Activated CD4-positive, alpha-beta T cell treated with anti-CD3 and anti-CD28 coated beads, Interleukin-2, amount 10 ng/mL, durations not matched to agents 24 days and 14 days (primary cell): ENCODE measurements around the gene TFF2. TPM values are rescaled to one million over a fixed set of nuclear protein-coding genes. Genes with fewer than 3 reads are reported as not detected.

ENCODE experiments used
- DNase-seq: peaks from one replicate; pipeline ENCODE4 v3.0.0; 2022
- H3K27ac Mint-ChIP-seq: one replicate; pipeline ENCODE4 v1.8.0; 2022; ENCODE audit warnings: mild to moderate bottlenecking, mixed read lengths
- H3K27me3 Mint-ChIP-seq: one replicate; pipeline ENCODE4 v1.8.0; 2022; ENCODE audit warnings: mixed read lengths
- H3K36me3 Mint-ChIP-seq: one replicate; pipeline ENCODE4 v1.8.0; 2022; ENCODE audit warnings: low read depth, mild to moderate bottlenecking, mixed read lengths
- H3K4me1 Mint-ChIP-seq: one replicate; pipeline ENCODE4 v1.8.0; 2021; ENCODE audit warnings: mixed read lengths
- H3K4me3 Mint-ChIP-seq: one replicate; pipeline ENCODE4 v1.8.0; 2022; ENCODE audit warnings: mild to moderate bottlenecking, moderate library complexity, mixed read lengths
- H3K9me3 Mint-ChIP-seq: one replicate; pipeline ENCODE4 v1.8.0; 2021; ENCODE audit warnings: mixed read lengths
- intact Hi-C: fragments of 100-400 bp; cut with micrococcal nuclease; formaldehyde crosslinking; loops from one replicate; pipeline ENCODE4 v1.15.1; 2023
- total RNA-seq: library from RNA; stranded (reverse); gene quantifications from 2 replicates; pipeline ENCODE4 v1.2.3, GENCODE V29; 2022

Gene TFF2
- total RNA-seq, 1 donor from 2014 or later = not detected

DNA sequence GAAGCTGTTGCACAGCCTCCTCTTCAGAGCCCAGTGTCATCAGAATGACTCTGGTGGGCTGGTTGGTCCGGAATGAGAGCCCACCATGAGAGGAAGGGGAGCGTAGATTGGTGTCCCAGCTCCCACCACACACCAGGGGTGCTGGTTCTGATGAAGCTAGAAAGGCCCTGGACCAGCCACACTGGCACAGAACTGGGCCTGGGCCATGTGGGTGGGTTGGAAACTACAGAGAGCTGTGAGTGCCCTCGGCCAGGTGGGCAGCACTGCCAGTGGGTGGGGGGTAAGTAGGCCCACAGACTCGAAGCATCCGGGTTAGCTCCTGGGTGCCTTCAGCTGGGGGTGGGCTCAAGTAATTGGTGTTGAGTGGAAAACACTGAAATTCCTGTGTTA lies 27.2 kb upstream of the TFF2 start:
- peaks cover 35% of the 10 kb centered on the region for H3K36me3 Mint-ChIP-seq
- peaks cover 10% of the 10 kb centered on the region for H3K9me3 Mint-ChIP-seq
- H3K27ac Mint-ChIP-seq = no peak overlapping the region
- no peaks in the 10 kb centered on the region for H3K27me3 Mint-ChIP-seq
- no peak for DNase-seq
- intact Hi-C loops = no loop called here
- no peak overlapping the region for H3K4me3 Mint-ChIP-seq
- peaks cover 17% of the 10 kb centered on the region for H3K4me1 Mint-ChIP-seq

DNA sequence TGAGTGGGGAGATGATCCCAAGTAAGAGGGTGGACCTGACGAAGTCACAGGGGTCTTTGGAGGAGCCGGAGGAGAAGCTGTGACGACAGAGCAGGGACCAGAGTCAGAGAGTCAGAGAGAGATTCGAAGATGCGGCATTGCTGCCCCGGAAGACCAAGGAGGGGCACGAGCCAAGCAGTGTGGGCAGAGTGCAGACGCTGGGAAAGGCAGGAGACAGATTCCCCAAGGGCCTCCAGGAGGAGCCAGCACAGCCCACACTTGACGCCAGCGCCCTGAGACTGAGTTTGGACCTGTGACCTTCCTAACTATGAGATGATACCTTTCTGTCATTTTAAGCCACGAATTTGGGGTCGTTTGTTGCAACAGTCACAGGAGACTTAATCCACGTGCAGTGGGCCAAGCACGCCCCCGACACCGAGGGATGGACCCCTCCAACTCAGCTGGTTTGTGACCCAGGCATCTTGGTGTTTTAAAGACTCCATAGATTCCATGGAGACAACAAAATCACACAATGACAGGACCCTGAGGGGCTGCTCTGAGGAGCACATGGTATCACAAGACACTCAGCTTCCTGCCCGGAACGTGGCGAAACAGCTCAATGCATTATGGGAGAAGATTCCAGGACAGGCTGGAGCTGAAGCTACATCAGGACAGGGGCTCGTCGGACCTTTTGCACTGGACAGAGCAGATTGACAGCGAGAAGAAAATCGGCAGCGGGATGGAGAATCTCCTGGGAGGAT lies 26.6 kb upstream of the TFF2 start:
- peaks cover 10% of the 10 kb centered on the region for H3K9me3 Mint-ChIP-seq

GRCh38 chr21:42376338-42376982 lies 25.7 kb upstream of the TFF2 start:
- H3K4me3 Mint-ChIP-seq = no peak overlapping the region
- no peak for DNase-seq
- no peaks in the 10 kb centered on the region for H3K27me3 Mint-ChIP-seq
- intact Hi-C loops = no loop called here
- H3K36me3 Mint-ChIP-seq = peaks cover 24% of the 10 kb centered on the region
- H3K27ac Mint-ChIP-seq = no peak overlapping the region
- peaks cover under 1% of the 10 kb centered on the region for H3K9me3 Mint-ChIP-seq
- peaks cover 22% of the 10 kb centered on the region for H3K4me1 Mint-ChIP-seq

More for the DNA sequence above, 26.6 kb upstream of the TFF2 start:
- Mint-ChIP-seq H3K27me3 (no peaks in the 10 kb centered on the region), H3K4me3 (no peak overlapping the region), H3K27ac (no peak overlapping the region), H3K36me3 (peaks cover 30% of the 10 kb centered on the region), H3K4me1 (peaks cover 19% of the 10 kb centered on the region)
- no peak for DNase-seq
- intact Hi-C loops = no loop called here

GRCh38 chr21:42375966-42376337 lies 25.2 kb upstream of the TFF2 start:
- Mint-ChIP-seq H3K9me3 (no peaks in the 10 kb centered on the region), H3K4me3 (no peak overlapping the region), H3K27ac (no peak overlapping the region), H3K27me3 (no peaks in the 10 kb centered on the region), H3K36me3 (peaks cover 24% of the 10 kb centered on the region), H3K4me1 (peaks cover 24% of the 10 kb centered on the region)
- no peak for DNase-seq
- intact Hi-C loops = no loop called here

GRCh38 chr21:42375506-42375905 lies 24.7 kb upstream of the TFF2 start:
- no peaks in the 10 kb centered on the region for H3K27me3 Mint-ChIP-seq
- H3K27ac Mint-ChIP-seq = peak overlapping the region; percentile 79
- H3K4me1 Mint-ChIP-seq = peaks cover 24% of the 10 kb centered on the region
- peak overlapping the region; percentile 48 for H3K4me3 Mint-ChIP-seq
- H3K9me3 Mint-ChIP-seq = no peaks in the 10 kb centered on the region
- DNase-seq = no peak
- intact Hi-C loops = no loop called here
- H3K36me3 Mint-ChIP-seq = peaks cover 20% of the 10 kb centered on the region

- H3K36me3 Mint-ChIP-seq = peaks cover 16% of the 10 kb centered on the region
- intact Hi-C loops = loop anchor here (5.0 kb wide), 1 partner anchor 32 kb away; no protein-coding TSS in a partner anchor
- H3K4me1 Mint-ChIP-seq = peaks cover 24% of the 10 kb centered on the region
- no peak for DNase-seq
- H3K27ac Mint-ChIP-seq = peak overlapping the region; percentile 81
- no peaks in the 10 kb centered on the region for H3K9me3 Mint-ChIP-seq
- H3K4me3 Mint-ChIP-seq = peak overlapping the region; percentile 48
- H3K27me3 Mint-ChIP-seq = no peaks in the 10 kb centered on the region
Observed at GRCh38 chr21:42374864-42375499, 24.2 kb upstream of the TFF2 start.

DNA sequence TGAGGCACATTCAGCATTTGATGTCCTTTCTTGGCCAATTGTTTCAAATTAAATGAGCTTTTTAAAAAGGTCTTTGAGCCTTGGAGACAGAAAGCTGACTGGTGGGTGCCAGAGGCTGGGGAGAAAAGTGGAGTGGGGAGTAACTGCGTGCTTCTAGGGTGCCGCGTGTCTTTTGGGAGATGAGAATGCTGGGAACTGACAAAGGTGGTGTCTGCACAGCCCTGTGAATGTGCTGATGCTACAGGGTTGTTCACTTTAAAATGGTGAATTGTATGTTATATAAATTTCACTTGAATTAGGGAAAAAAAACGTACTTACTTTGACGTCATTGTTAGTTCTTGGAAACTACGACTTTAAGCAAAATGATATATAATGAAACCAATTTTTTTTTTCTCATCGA lies 23.7 kb upstream of the TFF2 start:
- Mint-ChIP-seq H3K9me3 (no peaks in the 10 kb centered on the region), H3K36me3 (peaks cover 14% of the 10 kb centered on the region), H3K27ac (peak overlapping the region; percentile 88), H3K4me1 (peaks cover 23% of the 10 kb centered on the region), H3K27me3 (no peaks in the 10 kb centered on the region), H3K4me3 (peak overlapping the region; percentile 16)
- no peak for DNase-seq
- intact Hi-C loops = loop anchor here (5.0 kb wide), 1 partner anchor 33 kb away; no protein-coding TSS in a partner anchor

DNA sequence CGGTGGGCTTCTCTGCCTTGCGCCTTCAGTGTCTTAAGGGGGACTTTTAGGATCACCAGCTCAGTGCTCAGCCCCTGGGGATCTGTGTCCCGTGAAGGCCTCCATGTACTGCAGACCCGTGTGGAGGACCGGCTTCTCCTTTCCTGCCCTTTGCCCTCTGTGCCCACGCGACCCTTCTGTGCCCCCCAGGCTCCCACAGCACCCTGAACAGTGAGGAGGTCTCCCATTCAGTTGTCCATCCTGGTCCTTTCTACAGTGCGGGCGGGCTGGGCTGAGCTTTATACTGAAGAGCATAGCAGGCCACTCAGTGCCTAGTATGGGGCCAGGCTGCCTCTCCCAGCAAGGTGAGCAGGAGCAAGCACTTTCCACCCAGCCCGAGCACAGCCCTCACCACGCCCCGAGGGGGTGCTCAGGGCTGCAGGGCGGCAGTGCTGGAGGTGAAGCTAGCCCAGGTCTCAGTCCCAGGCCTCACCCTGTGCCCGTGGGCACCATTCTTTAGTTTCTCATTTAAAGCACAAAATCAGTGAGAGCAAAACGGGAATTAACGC lies 23.2 kb upstream of the TFF2 start:
- H3K4me3 Mint-ChIP-seq = no peak overlapping the region
- intact Hi-C loops = loop anchor here (5.0 kb wide), 1 partner anchor 33 kb away; no protein-coding TSS in a partner anchor
- H3K36me3 Mint-ChIP-seq = peaks cover 15% of the 10 kb centered on the region
- H3K27me3 Mint-ChIP-seq = no peaks in the 10 kb centered on the region
- H3K27ac Mint-ChIP-seq = peak overlapping the region; percentile 88
- H3K4me1 Mint-ChIP-seq = peaks cover 25% of the 10 kb centered on the region
- H3K9me3 Mint-ChIP-seq = no peaks in the 10 kb centered on the region
- DNase-seq = no peak

GRCh38 chr21:42373196-42373907 lies 22.6 kb upstream of the TFF2 start:
- H3K36me3 Mint-ChIP-seq = peaks cover 16% of the 10 kb centered on the region
- H3K4me1 Mint-ChIP-seq = peaks cover 25% of the 10 kb centered on the region
- intact Hi-C loops = loop anchor here (5.0 kb wide), 1 partner anchor 34 kb away; no protein-coding TSS in a partner anchor
- DNase-seq = peak; percentile 68
- H3K4me3 Mint-ChIP-seq = peak overlapping the region; percentile 53
- H3K27ac Mint-ChIP-seq = peak overlapping the region; percentile 88
- H3K9me3 Mint-ChIP-seq = no peaks in the 10 kb centered on the region
- no peaks in the 10 kb centered on the region for H3K27me3 Mint-ChIP-seq

DNA sequence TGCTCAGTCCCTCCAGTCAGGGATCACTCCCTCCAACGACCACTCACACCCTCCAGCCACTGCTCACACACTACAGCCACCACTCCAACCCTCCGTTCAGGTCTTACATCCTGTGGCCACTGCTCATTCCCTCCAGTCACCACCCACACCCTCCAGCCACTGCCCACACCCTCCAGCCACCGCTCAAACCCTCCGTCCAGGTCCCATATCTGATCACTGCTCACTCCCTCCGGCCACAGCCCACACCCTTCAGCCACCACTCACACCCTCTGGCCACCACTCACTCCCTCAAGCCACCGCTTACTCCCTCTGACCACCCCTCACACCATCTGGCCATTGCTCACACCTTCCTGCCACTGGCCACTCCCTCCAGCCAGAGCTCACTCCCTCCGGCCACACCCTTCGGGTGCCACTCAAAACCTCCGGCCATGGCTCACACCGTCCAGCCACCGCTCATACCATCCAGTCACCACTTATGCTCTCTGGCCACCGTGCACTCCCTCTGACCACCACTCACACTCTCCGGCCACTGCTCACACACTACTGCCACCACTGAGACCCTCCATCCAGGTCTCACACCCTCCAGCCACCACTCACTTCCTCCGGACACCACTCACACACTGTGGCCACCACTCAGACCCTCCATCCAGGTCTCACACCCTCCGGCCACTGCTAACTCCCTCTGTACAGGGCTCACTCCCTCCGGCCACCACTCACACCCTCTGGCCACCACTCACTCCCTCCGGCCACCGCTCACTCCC lies 20.3 kb upstream of the TFF2 start:
- no peaks in the 10 kb centered on the region for H3K27me3 Mint-ChIP-seq
- H3K9me3 Mint-ChIP-seq = no peaks in the 10 kb centered on the region
- H3K36me3 Mint-ChIP-seq = peaks cover 13% of the 10 kb centered on the region
- H3K4me3 Mint-ChIP-seq = peak overlapping the region; percentile 4
- H3K4me1 Mint-ChIP-seq = peaks cover 29% of the 10 kb centered on the region
- intact Hi-C loops = loop anchor here (5.0 kb wide), 1 partner anchor 36 kb away; no protein-coding TSS in a partner anchor
- DNase-seq = no peak
- no peak overlapping the region for H3K27ac Mint-ChIP-seq

GRCh38 chr21:42369821-42370220 lies 19.0 kb upstream of the TFF2 start:
- intact Hi-C loops = loop anchor here (5.0 kb wide), 1 partner anchor 37 kb away; no protein-coding TSS in a partner anchor
- Mint-ChIP-seq H3K27ac (no peak overlapping the region), H3K36me3 (peaks cover 11% of the 10 kb centered on the region), H3K4me1 (peaks cover 27% of the 10 kb centered on the region), H3K27me3 (no peaks in the 10 kb centered on the region), H3K4me3 (no peak overlapping the region), H3K9me3 (no peaks in the 10 kb centered on the region)
- DNase-seq = no peak

DNA sequence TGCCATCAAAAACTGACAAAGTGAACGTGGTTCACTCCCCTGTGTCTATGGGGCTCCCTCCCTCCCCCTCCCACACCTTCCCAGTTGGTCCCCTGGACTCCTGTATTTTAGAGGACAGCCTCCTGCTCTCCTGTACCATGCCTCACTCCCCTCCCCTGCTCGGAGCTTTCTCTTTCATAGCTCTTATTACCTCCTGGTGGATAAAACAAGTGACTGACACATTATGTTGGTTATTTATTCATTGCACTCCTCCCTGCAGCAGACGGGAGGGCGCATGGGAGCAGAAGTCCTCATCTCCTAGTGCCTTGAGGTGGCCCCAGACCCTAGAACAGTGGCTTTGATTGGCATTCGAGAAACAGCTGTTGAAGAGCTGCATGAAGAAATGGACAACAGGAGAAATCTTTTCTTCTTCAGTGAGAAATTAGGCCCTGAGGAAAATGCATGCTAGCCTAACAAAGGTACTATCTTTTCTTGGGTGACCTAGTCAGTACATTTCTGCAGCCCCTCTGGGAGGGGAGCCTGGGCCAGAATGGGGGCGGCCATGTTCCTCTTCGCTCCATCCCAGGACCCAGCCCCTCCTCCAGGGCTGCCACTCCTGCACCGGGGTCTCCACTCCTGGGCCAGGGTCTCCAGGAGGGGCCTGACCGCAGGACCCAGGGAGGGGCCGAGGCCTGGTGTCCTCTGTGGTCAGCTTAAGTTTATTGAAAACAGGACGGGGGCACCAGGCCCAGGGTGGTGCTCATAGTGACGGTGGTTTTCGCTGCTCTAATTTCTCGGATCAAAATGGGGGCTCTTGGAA lies 16.8 kb upstream of the TFF2 start:
- Mint-ChIP-seq H3K27ac (no peak overlapping the region), H3K4me1 (peaks cover 15% of the 10 kb centered on the region)
- intact Hi-C loops = no loop called here

More for the DNA sequence above, 16.8 kb upstream of the TFF2 start:
- H3K4me3 Mint-ChIP-seq = no peak overlapping the region
- peaks cover 8% of the 10 kb centered on the region for H3K36me3 Mint-ChIP-seq
- H3K27me3 Mint-ChIP-seq = peaks cover 5% of the 10 kb centered on the region
- no peaks in the 10 kb centered on the region for H3K9me3 Mint-ChIP-seq
- DNase-seq = no peak
